Thyroid gland (tissue), 4 donors: ENCODE data around the gene SMIM43.

Experiments used
- CTCF ChIP-seq, 6 experiments: fragments of 200-600 bp in 3 of 6; fragments of 450-650 bp in 3 of 6; sonication (generic) in 3 of 6; IDR thresholded peaks; one replicate each; pipeline ENCODE4 v1.5.1; 2016 to 2019; ENCODE audit warnings: antibody characterized with exemption in 6 of 6, mild to moderate bottlenecking in 2 of 6, inconsistent platforms in 1 of 6, moderate library complexity in 1 of 6
- POLR2A ChIP-seq, 2 donors: fragments of 450-650 bp; IDR thresholded peaks; one replicate each; pipeline ENCODE4 v1.6.1; 2017; ENCODE audit warnings: antibody characterized with exemption in 2 of 2, mild to moderate bottlenecking in 2 of 2, moderate library complexity in 1 of 2

- no peak for TF ChIP-seq POLR2A (IDR thresholded peaks at IDR 0.05)
- TF ChIP-seq CTCF (IDR thresholded peaks at IDR 0.05), result no peak
These were observed 31.0 kb downstream of the SMIM43 start for GRCh38 chr4:121733942-121734341.
